CD4-positive, CD25-positive, alpha-beta regulatory T cell (primary cell): ENCODE measurements around the gene SLC36A4. TPM values are rescaled to one million over a fixed set of nuclear protein-coding genes. Genes with fewer than 3 reads are reported as not detected.

Experiments
- ATAC-seq, 2 donors: fragments of 150-1000 bp; cut with Tn5 transposase; one replicate each; pipeline ENCODE4 v1.10.0; 2021; ENCODE audit warnings: low read depth in 2 of 2, moderate number of reproducible peaks in 2 of 2, moderate library complexity in 1 of 2
- DNase-seq, 3 donors: peaks; one replicate each; pipeline versions ENCODE4 v3.0.0 to v3.0.0-alpha.2; 2012 to 2022; ENCODE audit warnings: mixed read lengths in 1 of 3
- H3K27ac ChIP-seq: one replicate; pipeline ENCODE4 v1.7.0; 2013; ENCODE audit warnings: mild to moderate bottlenecking, low read length; ENCODE audit not compliant: insufficient read depth, poor library complexity, severe bottlenecking
- H3K27me3 ChIP-seq: one replicate; pipeline ENCODE4 v1.7.0; 2013; ENCODE audit warnings: low read length; ENCODE audit not compliant: control insufficient read depth, insufficient read depth
- H3K36me3 ChIP-seq: one replicate; pipeline ENCODE4 v1.7.0; 2013; ENCODE audit warnings: mild to moderate bottlenecking, low read length, moderate library complexity; ENCODE audit not compliant: control insufficient read depth, insufficient read depth
- H3K4me1 ChIP-seq: 2 replicates; pipeline ENCODE4 v1.7.0; 2013; ENCODE audit warnings: mild to moderate bottlenecking, low read length; ENCODE audit not compliant: insufficient read depth, control insufficient read depth, poor library complexity, severe bottlenecking
- H3K4me3 ChIP-seq: one replicate; pipeline ENCODE4 v1.7.0; 2013; ENCODE audit warnings: low read depth, mild to moderate bottlenecking, low read length, moderate library complexity
- H3K9me3 ChIP-seq, 2 experiments: 1 replicate in 1 of 2; 2 replicates in 1 of 2; pipeline ENCODE4 v1.7.0; 2013; ENCODE audit warnings: low read length in 2 of 2, mild to moderate bottlenecking in 1 of 2, moderate library complexity in 1 of 2; ENCODE audit not compliant: control insufficient read depth in 2 of 2
- H3K27ac Mint-ChIP-seq, 3 donors: one replicate each; pipeline ENCODE4 v1.8.0; 2020 to 2022; ENCODE audit warnings: mild to moderate bottlenecking in 3 of 3, mixed read lengths in 3 of 3, moderate library complexity in 2 of 3
- H3K27me3 Mint-ChIP-seq: one replicate; pipeline ENCODE4 v1.8.0; 2022; ENCODE audit warnings: mild to moderate bottlenecking, mixed read lengths
- H3K36me3 Mint-ChIP-seq: one replicate; pipeline ENCODE4 v1.8.0; 2020; ENCODE audit warnings: mixed read lengths
- H3K4me1 Mint-ChIP-seq, 4 donors: one replicate each; pipeline ENCODE4 v1.8.0; 2020 to 2022; ENCODE audit warnings: mixed read lengths in 4 of 4, mild to moderate bottlenecking in 1 of 4
- H3K4me3 Mint-ChIP-seq, 4 donors: one replicate each; pipeline ENCODE4 v1.8.0; 2020 to 2022; ENCODE audit warnings: mild to moderate bottlenecking in 4 of 4, mixed read lengths in 4 of 4, moderate library complexity in 3 of 4
- H3K9me3 Mint-ChIP-seq, 7 donors: one replicate each; pipeline ENCODE4 v1.8.0; 2020 to 2022; ENCODE audit warnings: mixed read lengths in 7 of 7, mild to moderate bottlenecking in 3 of 7, moderate library complexity in 2 of 7
- polyA plus RNA-seq, 4 donors: library from polyadenylated mRNA; unstranded; fragments of 300-500 nt; fragmentation: Illumina TruSeq; gene quantifications; one replicate each; pipeline ENCODE4 v1.2.3, GENCODE V29; 2021
- total RNA-seq: library from RNA; stranded (reverse); gene quantifications from one replicate; pipeline ENCODE4 v1.2.3, GENCODE V29; 2022

Gene SLC36A4
- total and polyA plus RNA-seq, 5 donors from 2014 or later, result 10.3 to 17.4 (median 11.0) TPM

DNA sequence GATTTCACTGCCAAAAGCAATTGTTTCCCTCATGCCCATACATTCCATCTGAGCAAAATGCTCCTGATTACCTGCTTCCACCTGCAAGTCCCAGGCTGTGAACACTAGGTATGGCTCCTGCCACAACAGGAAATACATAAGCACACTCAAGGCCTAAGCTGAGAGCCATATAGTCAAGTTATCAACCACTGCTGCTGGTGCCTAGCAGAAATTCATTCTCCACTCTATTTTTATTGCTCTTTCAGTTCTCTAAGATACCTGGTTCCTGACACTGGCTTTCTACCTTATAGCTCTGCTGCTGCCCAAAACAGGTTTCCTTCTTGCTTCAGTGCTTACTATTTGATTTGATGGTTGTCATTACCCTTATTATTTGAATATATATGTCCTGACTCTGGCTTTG, 31.6 kb downstream of the SLC36A4 start:
- no peak for DNase-seq
- Histone ChIP-seq H3K4me1 (no peaks in the 10 kb centered on the region), H3K9me3 (no peaks in the 10 kb centered on the region), H3K36me3 (peaks cover 4% of the 10 kb centered on the region), H3K4me3 (no peak overlapping the region), H3K27ac (no peak overlapping the region), H3K27me3 (no peaks in the 10 kb centered on the region)
- ATAC-seq, result no peak
- Mint-ChIP-seq H3K4me3 (no peak overlapping the region), H3K4me1 (peaks cover 0 to 25% (median 12%) of the 10 kb centered on the region in 4 donors), H3K36me3 (peaks cover 20% of the 10 kb centered on the region), H3K27ac (no peak overlapping the region), H3K9me3 (peaks cover 0 to 2% (median 0%) of the 10 kb centered on the region in 7 donors), H3K27me3 (no peaks in the 10 kb centered on the region)

DNA sequence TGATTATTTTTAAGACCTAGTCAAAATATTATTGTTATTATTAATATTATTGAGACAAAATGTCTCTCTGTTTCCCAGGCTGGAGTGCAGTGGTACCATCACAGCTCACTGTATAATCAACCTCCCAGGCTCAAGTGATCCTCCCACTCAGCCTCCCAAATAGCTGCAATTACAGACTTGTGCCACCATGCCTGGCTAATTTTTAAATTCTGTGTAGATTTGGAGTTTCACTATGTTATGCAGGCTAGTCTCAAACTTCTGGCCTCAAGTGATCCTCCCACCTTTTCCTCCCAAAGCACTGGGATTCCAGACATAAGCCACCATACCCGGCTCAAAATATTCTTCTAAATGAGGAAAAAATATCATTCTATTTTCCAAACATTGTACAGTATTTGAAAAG, 37.0 kb downstream of the SLC36A4 start:
- Histone ChIP-seq H3K27ac (no peak overlapping the region), H3K27me3 (no peaks in the 10 kb centered on the region), H3K4me3 (no peak overlapping the region), H3K9me3 (no peaks in the 10 kb centered on the region), H3K4me1 (no peaks in the 10 kb centered on the region), H3K36me3 (peaks cover 4% of the 10 kb centered on the region)
- Mint-ChIP-seq H3K27ac (no peak overlapping the region), H3K4me1 (no peaks in the 10 kb centered on the region), H3K9me3 (peaks cover 0 to 9% (median 1%) of the 10 kb centered on the region in 7 donors), H3K36me3 (peaks cover 27% of the 10 kb centered on the region), H3K4me3 (no peak overlapping the region), H3K27me3 (no peaks in the 10 kb centered on the region)
- ATAC-seq (no peak), DNase-seq (no peak)

DNA sequence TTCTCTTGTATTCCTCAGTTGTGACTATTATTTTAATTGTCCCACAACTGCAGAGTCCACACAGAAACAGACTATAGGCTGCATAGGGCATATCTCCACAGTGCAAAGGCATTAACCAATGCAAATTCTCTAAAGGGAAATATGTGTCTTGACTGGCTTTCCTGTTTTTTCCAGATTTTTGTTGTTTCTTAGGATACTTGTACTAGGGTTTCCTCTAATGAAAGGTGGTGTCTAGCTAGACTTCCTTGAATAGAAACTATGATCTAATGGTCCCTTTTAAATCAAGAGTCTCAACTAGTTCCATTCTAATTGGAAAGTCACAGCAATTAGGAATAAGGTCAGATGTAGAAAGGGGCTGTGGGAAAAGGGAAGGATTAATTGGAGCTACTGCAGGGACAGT, 37.6 kb downstream of the SLC36A4 start:
- peaks cover 3% of the 10 kb centered on the region for H3K36me3 ChIP-seq
- H3K4me1 Mint-ChIP-seq, result no peaks in the 10 kb centered on the region
- no peaks in the 10 kb centered on the region for H3K27me3 ChIP-seq
- H3K4me1 ChIP-seq, result no peaks in the 10 kb centered on the region
- H3K9me3 ChIP-seq, result no peaks in the 10 kb centered on the region
- H3K9me3 Mint-ChIP-seq, result peaks cover 0 to 9% (median 1%) of the 10 kb centered on the region in 7 donors
- H3K4me3 Mint-ChIP-seq, result no peak overlapping the region
- peaks cover 27% of the 10 kb centered on the region for H3K36me3 Mint-ChIP-seq
- no peaks in the 10 kb centered on the region for H3K27me3 Mint-ChIP-seq
- no peak overlapping the region for H3K27ac Mint-ChIP-seq
- no peak overlapping the region for H3K27ac ChIP-seq
- ATAC-seq (no peak), DNase-seq (no peak)
- no peak overlapping the region for H3K4me3 ChIP-seq

DNA sequence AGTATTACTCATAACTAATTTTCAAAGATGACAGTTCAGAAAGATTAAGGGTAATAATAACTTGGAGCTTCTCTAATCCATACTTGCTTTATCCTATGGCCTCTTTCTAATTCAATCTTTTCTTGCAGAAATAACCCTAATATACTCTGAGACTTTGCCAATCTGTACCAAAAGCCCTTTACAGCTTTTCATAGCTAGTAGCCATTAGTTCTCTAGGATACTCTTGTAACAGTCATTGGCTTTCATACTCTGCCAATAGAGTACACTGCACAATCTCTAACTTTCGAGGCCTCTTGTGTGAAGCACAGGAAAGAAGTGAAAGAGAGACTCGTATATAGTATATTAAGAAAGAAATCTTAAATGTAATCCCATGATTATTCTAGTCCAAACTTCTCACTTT, 38.1 kb downstream of the SLC36A4 start:
- Histone ChIP-seq H3K27me3 (no peaks in the 10 kb centered on the region), H3K4me1 (no peaks in the 10 kb centered on the region), H3K27ac (no peak overlapping the region), H3K9me3 (no peaks in the 10 kb centered on the region), H3K4me3 (no peak overlapping the region), H3K36me3 (no peaks in the 10 kb centered on the region)
- H3K9me3 Mint-ChIP-seq, result peaks cover 0 to 9% (median 2%) of the 10 kb centered on the region in 7 donors
- H3K4me1 Mint-ChIP-seq, result no peaks in the 10 kb centered on the region
- DNase-seq (no peak), ATAC-seq (no peak)
- no peaks in the 10 kb centered on the region for H3K27me3 Mint-ChIP-seq
- H3K4me3 Mint-ChIP-seq, result no peak overlapping the region
- no peak overlapping the region for H3K27ac Mint-ChIP-seq
- H3K36me3 Mint-ChIP-seq, result peaks cover 25% of the 10 kb centered on the region

DNA sequence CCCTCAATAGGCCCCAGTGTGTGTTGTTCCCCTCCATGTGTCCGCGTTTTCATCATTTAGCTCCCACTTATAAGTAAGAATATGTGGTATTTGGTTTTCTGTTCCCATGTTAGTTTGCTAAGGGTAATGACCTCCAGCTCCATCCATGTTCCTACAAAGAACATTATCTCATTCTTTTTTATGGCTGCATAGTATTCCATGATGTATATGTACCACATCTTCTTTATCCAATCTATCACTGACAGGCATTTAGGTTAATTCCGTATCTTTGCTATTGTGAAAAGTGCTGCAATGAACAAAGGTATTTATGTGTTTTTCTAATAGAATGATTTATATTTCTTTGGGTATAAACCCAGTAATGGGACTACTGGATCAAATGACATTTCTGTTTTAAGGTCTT, 42.1 kb downstream of the SLC36A4 start:
- Mint-ChIP-seq H3K4me1 (no peaks in the 10 kb centered on the region), H3K27ac (no peak overlapping the region), H3K4me3 (no peak overlapping the region), H3K27me3 (no peaks in the 10 kb centered on the region), H3K36me3 (peaks cover 13% of the 10 kb centered on the region), H3K9me3 (peaks cover 0 to 9% (median 2%) of the 10 kb centered on the region in 7 donors)
- Histone ChIP-seq H3K27ac (no peak overlapping the region), H3K36me3 (no peaks in the 10 kb centered on the region), H3K4me3 (no peak overlapping the region), H3K27me3 (no peaks in the 10 kb centered on the region), H3K4me1 (no peaks in the 10 kb centered on the region), H3K9me3 (no peaks in the 10 kb centered on the region)
- ATAC-seq (no peak), DNase-seq (no peak)

DNA sequence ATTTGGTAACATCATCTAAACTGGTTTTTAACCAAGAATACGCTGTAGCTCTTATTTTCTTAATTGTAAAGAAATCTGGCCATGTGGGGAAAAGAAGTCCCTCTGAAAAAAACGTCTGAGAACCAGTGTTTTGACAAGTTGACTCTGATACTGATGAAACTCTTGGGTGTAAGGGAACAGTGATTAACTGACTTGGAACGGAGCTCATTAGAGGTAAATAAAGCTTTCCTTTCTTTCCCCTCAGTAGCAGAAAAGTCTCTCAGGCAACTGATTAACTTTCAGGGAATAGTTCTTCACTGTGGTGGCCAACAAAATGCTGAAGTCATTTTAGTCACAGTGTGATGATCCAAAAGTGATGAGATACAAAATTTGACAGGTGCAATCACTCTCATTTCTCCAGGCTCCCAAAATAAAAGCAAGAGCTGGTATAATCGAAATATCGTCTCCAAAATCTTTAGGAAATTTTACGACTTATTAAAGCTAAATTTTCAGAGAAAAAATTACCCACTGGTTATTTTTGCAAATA, 52.3 kb downstream of the SLC36A4 start:
- H3K27ac ChIP-seq, result no peak overlapping the region
- Mint-ChIP-seq H3K27me3 (no peaks in the 10 kb centered on the region), H3K4me3 (no peak overlapping the region), H3K36me3 (no peaks in the 10 kb centered on the region), H3K4me1 (peaks cover 0 to 14% (median 3%) of the 10 kb centered on the region in 4 donors), H3K9me3 (peaks cover 0 to 5% (median 0%) of the 10 kb centered on the region in 7 donors), H3K27ac (no peak overlapping the region)
- H3K4me3 ChIP-seq, result no peak overlapping the region
- H3K4me1 ChIP-seq, result no peaks in the 10 kb centered on the region
- no peaks in the 10 kb centered on the region for H3K27me3 ChIP-seq
- DNase-seq, result no peak
- ATAC-seq, result no peak
- H3K9me3 ChIP-seq, result no peaks in the 10 kb centered on the region
- H3K36me3 ChIP-seq, result no peaks in the 10 kb centered on the region

DNA sequence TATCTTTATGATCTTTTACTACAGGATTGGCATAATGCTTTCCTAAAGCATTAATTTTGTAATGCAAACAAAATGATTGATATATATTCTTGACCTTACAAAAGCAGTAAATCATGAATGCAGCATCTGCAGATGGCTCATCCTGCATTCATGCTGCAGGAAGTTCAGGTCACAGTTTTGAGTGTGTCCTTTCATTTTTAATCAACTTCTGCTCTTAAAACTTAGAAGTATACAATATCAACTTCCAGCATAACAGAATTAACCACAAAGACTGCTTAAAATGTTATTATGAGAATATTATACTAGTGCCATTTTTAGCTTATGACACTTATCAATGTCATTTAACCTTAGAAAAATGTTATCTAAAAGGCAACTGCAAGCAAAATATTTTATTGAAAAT, 54.0 kb downstream of the SLC36A4 start:
- H3K36me3 Mint-ChIP-seq, result no peaks in the 10 kb centered on the region
- Histone ChIP-seq H3K36me3 (no peaks in the 10 kb centered on the region), H3K4me1 (no peaks in the 10 kb centered on the region), H3K27ac (no peak overlapping the region), H3K4me3 (no peak overlapping the region), H3K9me3 (no peaks in the 10 kb centered on the region), H3K27me3 (no peaks in the 10 kb centered on the region)
- ATAC-seq, result no peak
- no peak overlapping the region for H3K4me3 Mint-ChIP-seq
- peak in 1 of 3 donors; percentile 14 for DNase-seq
- no peaks in the 10 kb centered on the region for H3K27me3 Mint-ChIP-seq
- H3K9me3 Mint-ChIP-seq, result peaks cover 0 to 5% (median 0%) of the 10 kb centered on the region in 7 donors
- peaks cover 0 to 9% (median 3%) of the 10 kb centered on the region in 4 donors for H3K4me1 Mint-ChIP-seq
- no peak overlapping the region for H3K27ac Mint-ChIP-seq

DNA sequence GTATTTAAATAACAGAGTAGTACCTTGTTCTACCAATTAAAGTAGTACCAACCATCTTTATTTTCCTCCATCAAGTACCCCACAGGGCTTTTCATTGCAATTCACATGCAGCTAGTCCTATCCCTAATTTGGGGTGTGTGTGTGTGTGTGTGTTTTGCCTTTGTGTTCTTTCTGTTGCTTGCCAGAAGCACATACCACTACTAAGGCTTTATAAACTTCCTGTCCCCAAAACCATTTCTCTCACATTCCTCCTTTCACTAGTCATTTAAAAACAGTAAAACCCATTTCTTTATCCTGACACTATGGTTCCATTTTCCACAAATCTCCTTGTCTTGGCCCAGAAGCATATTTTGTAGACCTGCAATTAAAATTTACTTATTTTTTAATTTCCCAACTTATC, 54.6 kb downstream of the SLC36A4 start:
- Histone ChIP-seq H3K27ac (no peak overlapping the region), H3K9me3 (no peaks in the 10 kb centered on the region), H3K4me1 (no peaks in the 10 kb centered on the region), H3K4me3 (no peak overlapping the region), H3K36me3 (no peaks in the 10 kb centered on the region), H3K27me3 (no peaks in the 10 kb centered on the region)
- H3K9me3 Mint-ChIP-seq, result peaks cover 0 to 5% (median 0%) of the 10 kb centered on the region in 7 donors
- no peak overlapping the region for H3K27ac Mint-ChIP-seq
- DNase-seq, result no peak
- H3K36me3 Mint-ChIP-seq, result no peaks in the 10 kb centered on the region
- H3K27me3 Mint-ChIP-seq, result no peaks in the 10 kb centered on the region
- peaks cover 0 to 9% (median 3%) of the 10 kb centered on the region in 4 donors for H3K4me1 Mint-ChIP-seq
- no peak overlapping the region for H3K4me3 Mint-ChIP-seq
- ATAC-seq, result no peak
